BE2C (cell line): ENCODE results near the gene CPXM1.

Experiments used
- DNase-seq: peaks from one replicate; pipeline ENCODE4 v3.0.0-alpha.2; 2020
- H3K27me3 ChIP-seq: fragments of 250-450 bp; sonication (Bioruptor Pico); 2 replicates; pipeline ENCODE4 v1.5.1; 2020; ENCODE audit warnings: mild to moderate bottlenecking
- H3K36me3 ChIP-seq: fragments of 250-450 bp; sonication (Bioruptor Pico); 2 replicates; pipeline ENCODE4 v1.5.1; 2020; ENCODE audit warnings: mild to moderate bottlenecking
- H3K4me1 ChIP-seq: fragments of 250-450 bp; sonication (Bioruptor Pico); 2 replicates; pipeline ENCODE4 v1.5.1; 2020
- H3K4me3 ChIP-seq: 2 replicates; pipeline ENCODE4 v1.5.1; 2011; ENCODE audit warnings: low read depth, low read length
- H3K9me3 ChIP-seq: fragments of 250-450 bp; sonication (Bioruptor Pico); 2 replicates; pipeline ENCODE4 v1.5.1; 2020
- CTCF ChIP-seq: IDR thresholded peaks from 2 replicates; pipeline ENCODE4 v1.5.1; 2012; ENCODE audit warnings: mild to moderate bottlenecking, low read depth, low read length

CPXM1 gene

GRCh38 chr20:2826655-2827054, 26.2 kb upstream of the CPXM1 start:
- no peak overlapping the region for H3K4me3 ChIP-seq
- no peak for TF ChIP-seq CTCF
- no peaks in the 10 kb centered on the region for H3K27me3 ChIP-seq
- no peaks in the 10 kb centered on the region for H3K9me3 ChIP-seq
- no peak for DNase-seq
- H3K4me1 ChIP-seq: no peaks in the 10 kb centered on the region
- H3K36me3 ChIP-seq: no peaks in the 10 kb centered on the region

- Histone ChIP-seq H3K27me3 (no peaks in the 10 kb centered on the region), H3K9me3 (no peaks in the 10 kb centered on the region), H3K36me3 (no peaks in the 10 kb centered on the region), H3K4me3 (no peak overlapping the region), H3K4me1 (no peaks in the 10 kb centered on the region)
- TF ChIP-seq CTCF: no peak
- DNase-seq: no peak
These were observed 25.3 kb upstream of the CPXM1 start for GRCh38 chr20:2825761-2826160.

GRCh38 chr20:2822073-2822472, 21.6 kb upstream of the CPXM1 start:
- TF ChIP-seq CTCF: no peak
- Histone ChIP-seq H3K36me3 (no peaks in the 10 kb centered on the region), H3K4me3 (no peak overlapping the region), H3K4me1 (no peaks in the 10 kb centered on the region), H3K9me3 (no peaks in the 10 kb centered on the region), H3K27me3 (no peaks in the 10 kb centered on the region)
- DNase-seq: no peak

GRCh38 chr20:2820896-2821869, 20.8 kb upstream of the CPXM1 start:
- DNase-seq: no peak
- H3K4me1 ChIP-seq: no peaks in the 10 kb centered on the region
- H3K4me3 ChIP-seq: no peak overlapping the region
- H3K36me3 ChIP-seq: no peaks in the 10 kb centered on the region
- H3K9me3 ChIP-seq: no peaks in the 10 kb centered on the region
- TF ChIP-seq CTCF: no peak
- no peaks in the 10 kb centered on the region for H3K27me3 ChIP-seq

- Histone ChIP-seq H3K27me3 (no peaks in the 10 kb centered on the region), H3K4me3 (no peak overlapping the region), H3K36me3 (no peaks in the 10 kb centered on the region), H3K4me1 (no peaks in the 10 kb centered on the region), H3K9me3 (no peaks in the 10 kb centered on the region)
- DNase-seq: no peak
- no peak for TF ChIP-seq CTCF
These were observed 19.9 kb upstream of the CPXM1 start for GRCh38 chr20:2820084-2820895.
